Subcutaneous preadipocyte (primary cell): Measurements from ENCODE around the gene GYPC. TPM values are rescaled to one million over a fixed set of nuclear protein-coding genes. Genes with fewer than 3 reads are reported as not detected.

ENCODE experiments used
- small RNA-seq: library from RNA; depleted of rRNA; stranded (forward); fragments of <200 nt; gene quantifications from one replicate; pipeline ENCODE3, GENCODE V24; 2012
- total RNA-seq: library from RNA; depleted of rRNA; stranded (reverse); fragments of >200 nt; gene quantifications from 2 replicates; pipeline ENCODE4 v1.2.3, GENCODE V29; 2012

Gene GYPC
- total RNA-seq: 68.0 and 88.9 TPM in 2 replicates

GRCh38 chr2:126655500-126656430 lies at the start of gene GYPC:
Gene GYPC (plus strand): TSS chr2:126656158. CDS start chr2:126656264, 106 bp downstream.

Small RNAs within 50 kb of the gene (small RNA-seq; reads per million reads assigned to genes)
- gene RNU6-675P: not detected

Other genes starting within 250 kb of the GYPC start
- gene TEX51, start 242.7 kb downstream of the GYPC start, total RNA-seq: not detected in 2 replicates